ENCODE results near the gene H1-8.

The H1-8 gene

DNA sequence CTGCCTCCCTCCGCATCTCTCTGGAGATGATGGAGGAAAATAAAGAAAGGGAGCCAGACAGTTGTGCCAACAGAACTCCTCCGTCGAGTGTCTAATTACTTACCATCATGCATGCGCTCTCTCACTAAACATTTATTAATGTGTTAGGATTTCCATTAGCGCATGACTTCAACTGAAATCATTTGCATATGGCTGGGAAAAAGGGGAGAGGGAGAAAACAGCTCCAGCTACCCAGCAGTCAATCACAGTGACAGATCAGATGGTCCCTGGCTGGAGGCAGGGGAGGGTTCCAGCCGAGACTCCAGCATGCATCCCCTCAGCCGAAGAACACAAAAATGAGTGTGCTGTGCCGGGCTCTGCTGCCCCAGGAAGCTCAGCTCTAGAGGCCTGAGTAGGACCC, 21.4 kb upstream of the H1-8 start:
- Histone ChIP-seq H3K9me3 (ENCODE audit: insufficient read depth, low read length) (no peaks in the 10 kb centered on the region), H4K20me1 (ENCODE audit: low read depth, low read length) (no peaks in the 10 kb centered on the region), H3K9me2 (replicated peaks; ENCODE audit: insufficient read depth, low read length) (no peaks in the 10 kb centered on the region), H3K4me3 (ENCODE audit: insufficient read depth, low read length, poor library complexity, severe bottlenecking) (no peak overlapping the region), H3K27ac (ENCODE audit: low read depth, low read length) (no peak overlapping the region), H2AFZ (ENCODE audit: low read depth, low read length, severe bottlenecking) (no peak overlapping the region), H3K36me3 (ENCODE audit: low read length) (no peaks in the 10 kb centered on the region), H3K9ac (ENCODE audit: low read length) (no peak overlapping the region), H3K4me2 (ENCODE audit: low read depth, low read length, poor library complexity, severe bottlenecking) (no peak overlapping the region), H3F3A (ENCODE audit: insufficient read depth) (no peaks in the 10 kb centered on the region), H3K27me3 (ENCODE audit: low read length) (no peaks in the 10 kb centered on the region), H3K79me2 (ENCODE audit: insufficient read depth, low read length) (no peaks in the 10 kb centered on the region)
- TF ChIP-seq EZH2phosphoT487 (conservative IDR thresholded peaks at IDR 0.05; ENCODE audit: low read length) = no peak
- TF ChIP-seq, protein P1, sequence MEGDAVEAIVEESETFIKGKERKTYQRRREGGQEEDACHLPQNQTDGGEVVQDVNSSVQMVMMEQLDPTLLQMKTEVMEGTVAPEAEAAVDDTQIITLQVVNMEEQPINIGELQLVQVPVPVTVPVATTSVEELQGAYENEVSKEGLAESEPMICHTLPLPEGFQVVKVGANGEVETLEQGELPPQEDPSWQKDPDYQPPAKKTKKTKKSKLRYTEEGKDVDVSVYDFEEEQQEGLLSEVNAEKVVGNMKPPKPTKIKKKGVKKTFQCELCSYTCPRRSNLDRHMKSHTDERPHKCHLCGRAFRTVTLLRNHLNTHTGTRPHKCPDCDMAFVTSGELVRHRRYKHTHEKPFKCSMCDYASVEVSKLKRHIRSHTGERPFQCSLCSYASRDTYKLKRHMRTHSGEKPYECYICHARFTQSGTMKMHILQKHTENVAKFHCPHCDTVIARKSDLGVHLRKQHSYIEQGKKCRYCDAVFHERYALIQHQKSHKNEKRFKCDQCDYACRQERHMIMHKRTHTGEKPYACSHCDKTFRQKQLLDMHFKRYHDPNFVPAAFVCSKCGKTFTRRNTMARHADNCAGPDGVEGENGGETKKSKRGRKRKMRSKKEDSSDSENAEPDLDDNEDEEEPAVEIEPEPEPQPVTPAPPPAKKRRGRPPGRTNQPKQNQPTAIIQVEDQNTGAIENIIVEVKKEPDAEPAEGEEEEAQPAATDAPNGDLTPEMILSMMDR (IDR thresholded peaks at IDR 0.05; ENCODE audit: insufficient read depth, low read length, poor library complexity, severe bottlenecking) = no peak

DNA sequence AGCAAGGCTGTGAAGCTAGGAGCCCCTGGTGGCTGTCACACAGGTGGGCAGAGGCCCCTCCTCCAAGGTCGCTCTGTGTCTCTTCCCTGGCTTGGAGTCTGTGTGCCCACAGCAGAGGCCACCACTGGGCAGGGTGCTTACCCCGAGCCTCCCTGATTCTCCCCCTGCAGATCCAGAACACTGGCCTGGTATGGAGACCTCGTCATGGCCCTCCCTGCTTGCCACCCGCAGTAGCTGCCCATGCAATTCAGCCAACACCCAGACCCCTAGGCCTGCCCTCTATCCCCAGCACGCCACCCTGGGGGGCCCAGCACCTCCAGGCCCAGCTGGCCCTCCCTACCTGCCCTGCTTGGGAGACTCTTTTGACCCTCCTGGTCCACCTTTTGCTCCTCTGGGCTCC, 20.0 kb upstream of the H1-8 start:
- no peak overlapping the region for H3K27ac ChIP-seq (ENCODE audit: low read depth, low read length)

DNA sequence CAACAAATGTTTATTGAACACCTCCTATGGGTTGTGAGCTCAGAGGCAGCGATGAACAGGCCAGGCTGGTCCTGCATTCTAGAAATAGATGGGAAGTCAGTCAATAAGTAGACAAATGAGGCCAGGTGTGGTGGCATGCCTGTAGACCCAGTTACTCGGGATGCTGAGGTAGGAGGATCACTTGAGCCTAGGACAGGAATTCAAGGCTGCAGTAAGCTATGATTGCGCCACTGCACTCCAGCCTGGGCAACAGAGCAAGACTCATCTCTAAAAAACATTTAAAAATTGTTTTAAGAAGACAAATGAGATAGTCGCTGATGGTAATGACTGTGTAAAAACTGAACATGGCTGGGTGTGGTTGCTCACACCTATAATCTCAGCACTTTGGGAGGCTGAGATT, 18.9 kb upstream of the H1-8 start:
- Histone ChIP-seq H3K79me2 (ENCODE audit: insufficient read depth, low read length) (no peaks in the 10 kb centered on the region), H3K27ac (ENCODE audit: low read depth, low read length) (no peak overlapping the region), H3K9ac (ENCODE audit: low read length) (no peak overlapping the region), H3K4me2 (ENCODE audit: low read depth, low read length, poor library complexity, severe bottlenecking) (no peak overlapping the region), H3K9me3 (ENCODE audit: insufficient read depth, low read length) (no peaks in the 10 kb centered on the region), H3F3A (ENCODE audit: insufficient read depth) (no peaks in the 10 kb centered on the region), H4K20me1 (ENCODE audit: low read depth, low read length) (no peaks in the 10 kb centered on the region), H3K36me3 (ENCODE audit: low read length) (no peaks in the 10 kb centered on the region), H3K27me3 (ENCODE audit: low read length) (no peaks in the 10 kb centered on the region), H3K9me2 (replicated peaks; ENCODE audit: insufficient read depth, low read length) (no peaks in the 10 kb centered on the region), H2AFZ (ENCODE audit: low read depth, low read length, severe bottlenecking) (no peak overlapping the region), H3K4me3 (ENCODE audit: insufficient read depth, low read length, poor library complexity, severe bottlenecking) (no peak overlapping the region)
- TF ChIP-seq, protein P1 (IDR thresholded peaks at IDR 0.05; ENCODE audit: insufficient read depth, low read length, poor library complexity, severe bottlenecking) = no peak
- no peak for TF ChIP-seq EZH2phosphoT487 (conservative IDR thresholded peaks at IDR 0.05; ENCODE audit: low read length)

More for the DNA sequence above, 20.0 kb upstream of the H1-8 start:
- Histone ChIP-seq H3K4me3 (ENCODE audit: insufficient read depth, low read length, poor library complexity, severe bottlenecking) (no peak overlapping the region), H3K9me3 (ENCODE audit: insufficient read depth, low read length) (no peaks in the 10 kb centered on the region), H3K79me2 (ENCODE audit: insufficient read depth, low read length) (no peaks in the 10 kb centered on the region), H3K9ac (ENCODE audit: low read length) (no peak overlapping the region), H3K27me3 (ENCODE audit: low read length) (no peaks in the 10 kb centered on the region), H3F3A (ENCODE audit: insufficient read depth) (no peaks in the 10 kb centered on the region), H4K20me1 (ENCODE audit: low read depth, low read length) (no peaks in the 10 kb centered on the region), H3K4me2 (ENCODE audit: low read depth, low read length, poor library complexity, severe bottlenecking) (no peak overlapping the region), H2AFZ (ENCODE audit: low read depth, low read length, severe bottlenecking) (no peak overlapping the region), H3K36me3 (ENCODE audit: low read length) (no peaks in the 10 kb centered on the region), H3K9me2 (replicated peaks; ENCODE audit: insufficient read depth, low read length) (no peaks in the 10 kb centered on the region)
- TF ChIP-seq EZH2phosphoT487 (conservative IDR thresholded peaks at IDR 0.05; ENCODE audit: low read length) = no peak
- TF ChIP-seq, protein P1 (IDR thresholded peaks at IDR 0.05; ENCODE audit: insufficient read depth, low read length, poor library complexity, severe bottlenecking) = no peak

All from SU-DHL-6 (cell line).